ENCODE results near the gene TIMP2. TPM values are rescaled to one million over a fixed set of nuclear protein-coding genes. Genes with fewer than 3 reads are reported as not detected.

The TIMP2 gene
- total RNA-seq, 1 experiment from 2014 or later, result 29.0 TPM

DNA sequence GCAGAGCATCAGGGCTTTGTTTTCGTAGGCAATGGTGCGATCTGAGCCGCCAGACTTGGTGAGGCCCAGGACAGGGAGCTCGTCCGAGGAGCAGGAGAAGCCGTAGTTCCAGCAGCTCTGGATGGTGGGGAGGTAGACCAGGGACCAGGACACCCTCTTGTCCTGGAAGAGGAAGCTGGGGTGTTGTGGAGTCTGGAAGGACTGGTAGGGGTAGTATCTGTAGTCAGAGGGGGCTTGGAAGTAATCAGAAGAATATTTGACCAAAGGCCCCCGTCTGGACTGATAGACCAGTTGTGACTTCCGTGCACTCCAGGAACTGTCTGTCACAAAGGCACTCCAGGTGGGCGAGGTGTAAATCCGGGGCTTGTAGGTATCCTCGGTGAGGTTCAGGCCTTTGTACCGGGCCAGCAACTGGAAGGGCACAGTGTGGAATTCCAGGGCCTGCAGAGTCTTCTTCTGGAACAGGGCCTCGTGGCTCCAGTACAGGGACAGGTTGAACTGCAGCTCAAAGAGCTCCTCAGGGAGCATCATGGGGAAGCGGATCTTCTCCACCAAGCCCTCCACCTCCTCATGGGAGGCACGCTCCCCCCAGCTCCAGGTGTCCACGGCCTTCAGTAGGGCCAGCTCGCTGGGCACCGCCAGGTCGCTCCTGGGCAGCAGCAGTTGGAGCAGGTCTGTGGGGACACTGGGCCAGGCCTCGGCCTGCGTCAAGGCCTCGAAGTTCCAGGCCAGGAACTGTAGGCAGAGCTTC lies 46.7 kb upstream of the TIMP2 start:
- Mint-ChIP-seq H3K36me3 (ENCODE audit: insufficient read depth in 1 of 3, low read depth in 3 of 3) (peaks cover 0 to 30% (median 13%) of the 10 kb centered on the region in 3 experiments; a peak in 6 of 7 replicates), H3K4me3 (no peak overlapping the region), H3K9me3 (no peaks in the 10 kb centered on the region; a peak in 1 of 5 replicates), H3K4me1 (peaks cover 13 to 29% of the 10 kb centered on the region in 2 experiments), H3K27me3 (ENCODE audit: low read depth) (peaks cover 2% of the 10 kb centered on the region), H3K27ac (peak overlapping the region in 2 of 3 experiments; percentile 81 to 93; a peak in 2 of 7 replicates)
- Histone ChIP-seq H4K5ac (ENCODE audit: insufficient read length, low read depth, low read length) (no peak overlapping the region), H2BK20ac (ENCODE audit: low read depth, low read length, poor library complexity, severe bottlenecking) (no peak overlapping the region), H4K8ac (replicated peaks; ENCODE audit: insufficient read length, low read depth, low read length) (no peak overlapping the region), H2BK12ac (ENCODE audit: insufficient read length, low read depth, low read length) (no peak overlapping the region), H3K27me3 (ENCODE audit: insufficient read depth, low read length) (no peaks in the 10 kb centered on the region), H3T11ph (ENCODE audit: low read length) (no peak overlapping the region), H3K9ac (ENCODE audit: extremely low read depth, insufficient read length, low read length) (no peak overlapping the region), H3K23ac (ENCODE audit: insufficient read length, low read depth, low read length) (no peak overlapping the region), H3K79me2 (ENCODE audit: insufficient read depth, low read length) (no peaks in the 10 kb centered on the region), H2AFZ (ENCODE audit: low read length) (no peak overlapping the region), H3K18ac (ENCODE audit: insufficient read length, low read depth, low read length) (no peak overlapping the region), H3K4me2 (ENCODE audit: insufficient read depth, insufficient read length, low read length) (no peak overlapping the region), H3K4me1 (ENCODE audit: insufficient read depth, low read length) (no peaks in the 10 kb centered on the region), H4K91ac (ENCODE audit: insufficient read length, low read depth, low read length) (no peak overlapping the region), H2BK120ac (ENCODE audit: low read depth, low read length, poor library complexity, severe bottlenecking) (no peak overlapping the region), H3K23me2 (ENCODE audit: insufficient read length, low read depth, low read length, poor library complexity, severe bottlenecking) (no peaks in the 10 kb centered on the region), H2BK15ac (ENCODE audit: low read depth, low read length) (no peak overlapping the region), H3K79me1 (ENCODE audit: insufficient read depth, low read depth, low read length, poor library complexity, severe bottlenecking) (no peaks in the 10 kb centered on the region), H3K27ac (ENCODE audit: insufficient read length, low read depth, low read length) (no peak overlapping the region), H2AK5ac (ENCODE audit: insufficient read length, low read length) (no peak overlapping the region), H3K4ac (ENCODE audit: low read depth, low read length) (no peak overlapping the region), H3K14ac (ENCODE audit: insufficient read depth, low read length) (no peak overlapping the region), H3K56ac (ENCODE audit: insufficient read length, low read depth, low read length) (no peak overlapping the region), H3K9me3 (ENCODE audit: control insufficient read depth, low read depth, low read length) (no peaks in the 10 kb centered on the region), H4K20me1 (ENCODE audit: control insufficient read depth, insufficient read depth, insufficient read length) (no peaks in the 10 kb centered on the region), H2BK5ac (ENCODE audit: insufficient read length, low read length) (no peak overlapping the region)
- no CpG with 5 or more reads among the region's 22 CpGs for WGBS (ENCODE audit: extremely low coverage, insufficient read length, low lambda C conversion rate)
- no peak for TF ChIP-seq CTCF (conservative IDR thresholded peaks at IDR 0.05)
- peak; percentile 29 for DNase-seq

Data from H9 (cell line).